GOT3 (cell line): ENCODE data around the gene PRKAG2.
"Not testable (repeated sequence)": the region's sequence is repeated elsewhere in the genome, so short reads cannot be mapped to it uniquely, and the experiment has no call there.

Experiments
- DNase-seq: peaks from one replicate; lab custom pipeline; 2025; ENCODE audit warnings: mixed read lengths; lab: John Stamatoyannopoulos, UW

PRKAG2 gene

DNA sequence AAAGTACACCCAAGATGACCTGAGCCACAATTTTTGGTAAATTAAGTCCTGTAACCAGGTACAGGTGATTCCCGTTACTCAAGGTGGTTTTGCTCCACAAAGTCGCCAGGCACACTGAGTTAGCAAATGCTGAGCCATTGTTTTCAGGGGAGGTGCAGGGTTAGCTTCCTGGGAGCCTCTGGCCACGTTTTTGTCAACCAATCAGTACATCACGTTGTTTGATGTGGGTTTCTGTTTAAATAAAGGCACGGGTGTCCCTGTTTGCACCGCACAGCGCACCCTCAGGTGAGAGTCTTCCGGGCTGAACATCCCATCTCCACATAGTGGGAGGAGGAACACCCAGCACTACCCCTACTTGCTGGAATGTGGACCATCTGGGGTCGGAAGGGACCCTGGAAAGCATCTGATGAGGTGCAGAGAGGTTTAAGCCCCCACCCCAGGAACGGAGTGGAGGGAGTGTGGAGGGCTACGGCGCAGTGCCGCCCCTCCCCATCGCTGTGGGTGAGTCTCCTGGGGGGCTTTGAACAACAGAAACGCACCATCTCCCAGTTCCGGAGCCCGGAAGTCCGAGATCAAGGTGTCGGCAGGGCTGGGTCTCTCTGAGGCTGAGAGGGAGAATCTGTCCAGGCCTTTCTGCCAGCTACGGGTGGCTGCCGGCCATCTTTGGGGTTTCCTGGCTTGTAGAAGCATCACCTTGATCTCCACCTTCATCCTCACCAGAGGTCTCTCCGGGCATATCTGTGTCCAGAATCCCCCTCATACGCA lies 42.5 kb downstream of the PRKAG2 start:
- DNase-seq = no peak

- no peak for DNase-seq
These were observed 43.2 kb downstream of the PRKAG2 start for GRCh38 chr7:151833691-151834090.

DNA sequence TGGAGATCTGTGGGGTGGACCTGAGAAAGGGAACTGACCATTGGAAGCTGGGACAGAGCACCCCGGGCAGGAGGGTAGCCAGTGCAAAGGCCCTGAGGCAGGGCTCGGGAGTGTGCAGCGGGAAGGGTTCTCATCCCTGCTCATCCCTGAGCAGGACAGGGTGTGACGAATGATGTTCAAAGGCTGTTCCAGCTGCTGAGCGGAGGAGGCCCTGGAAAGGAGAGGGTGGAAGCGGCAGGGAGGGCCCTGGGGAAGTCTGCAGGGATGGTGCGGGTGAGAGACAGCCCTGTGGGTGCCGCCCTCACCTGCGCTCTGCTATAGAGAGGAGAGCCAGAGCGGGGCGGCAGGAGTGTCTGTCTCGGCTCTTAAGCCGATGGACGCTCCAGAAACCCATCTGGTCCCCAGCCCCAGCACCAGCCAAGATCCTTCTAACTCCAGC lies 43.7 kb downstream of the PRKAG2 start:
- no peak for DNase-seq

GRCh38 chr7:151832656-151833055 lies 44.3 kb downstream of the PRKAG2 start:
- DNase-seq = no peak

GRCh38 chr7:151832138-151832537 lies 44.8 kb downstream of the PRKAG2 start:
- DNase-seq = no peak

GRCh38 chr7:151831606-151832005 lies 45.3 kb downstream of the PRKAG2 start:
- no peak for DNase-seq

- no peak for DNase-seq
These were observed 46.6 kb downstream of the PRKAG2 start for GRCh38 chr7:151830121-151830830.

- DNase-seq = no peak
These were observed 47.2 kb downstream of the PRKAG2 start for GRCh38 chr7:151829707-151830106.

GRCh38 chr7:151827620-151828019 lies 49.3 kb downstream of the PRKAG2 start:
- DNase-seq = no peak

GRCh38 chr7:151826316-151826715 lies 50.6 kb downstream of the PRKAG2 start:
- not testable (repeated sequence) for DNase-seq

GRCh38 chr7:151825721-151826120 lies 51.2 kb downstream of the PRKAG2 start:
- DNase-seq = no peak

- DNase-seq = no peak
These were observed 52.5 kb downstream of the PRKAG2 start for GRCh38 chr7:151824373-151824933.

- no peak for DNase-seq
These were observed 53.1 kb downstream of the PRKAG2 start for GRCh38 chr7:151823566-151824372.

GRCh38 chr7:151822541-151823181 lies 54.3 kb downstream of the PRKAG2 start:
- DNase-seq = no peak

- DNase-seq = no peak
These were observed 54.9 kb downstream of the PRKAG2 start for GRCh38 chr7:151821806-151822540.

GRCh38 chr7:151821226-151821625 lies 55.7 kb downstream of the PRKAG2 start:
- DNase-seq = no peak

- DNase-seq = no peak
These were observed 56.3 kb downstream of the PRKAG2 start for GRCh38 chr7:151820491-151821105.

- no peak for DNase-seq
These were observed 57.0 kb downstream of the PRKAG2 start for GRCh38 chr7:151819866-151820265.

DNA sequence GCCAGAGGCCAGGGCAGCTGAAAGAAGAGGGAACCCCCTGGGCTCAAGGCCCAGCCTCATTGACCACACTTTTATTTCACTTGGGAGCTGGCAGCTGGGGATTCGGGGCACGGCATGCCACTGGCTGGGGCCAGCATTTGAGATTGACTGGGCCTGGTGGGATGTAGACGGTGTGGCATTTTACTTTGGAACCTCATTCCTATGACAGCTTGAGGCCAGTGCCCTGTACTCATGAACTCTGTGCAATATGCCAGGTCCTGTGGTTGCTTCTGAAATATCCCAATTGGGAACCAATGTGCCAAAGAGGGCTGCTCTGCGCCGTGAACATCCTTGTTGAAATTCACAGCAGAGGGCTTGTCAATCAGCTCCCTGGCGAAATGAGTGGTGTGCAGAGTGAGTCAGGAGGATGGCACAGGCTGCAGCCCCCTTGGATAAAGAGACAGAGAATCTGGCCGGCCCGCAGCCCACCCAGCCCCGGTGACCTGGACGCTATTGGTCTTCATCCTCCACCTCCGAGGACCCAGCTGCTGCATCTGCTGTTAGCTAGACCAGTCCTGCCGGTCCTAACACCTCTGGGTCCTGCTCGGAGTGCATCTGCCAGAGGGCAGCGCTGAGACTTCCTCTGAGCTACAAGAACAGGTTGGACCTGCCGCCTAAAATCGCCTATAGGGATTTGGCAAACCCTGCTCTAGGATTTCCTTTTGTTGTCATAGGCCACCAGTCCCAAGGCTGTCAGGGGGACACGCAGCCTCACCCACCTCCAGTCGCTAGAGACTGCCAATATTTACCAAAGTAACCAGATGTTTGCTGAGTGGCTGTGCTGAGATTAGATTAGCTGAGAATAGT lies 58.0 kb downstream of the PRKAG2 start:
- no peak for DNase-seq
